OCI-LY1 (cell line): Measurements from ENCODE around the gene RMND5A.
"Not testable (repeated sequence)": the region's sequence is repeated elsewhere in the genome, so short reads cannot be mapped to it uniquely, and the experiment has no call there.

Experiments used
- H2AFZ ChIP-seq: fragments of 200-600 bp; sonication (generic), shearing (Covaris generic); 2 replicates; pipeline ENCODE4 v1.6.0; 2014; ENCODE audit warnings: antibody characterized with exemption, mild to moderate bottlenecking, low read length
- H3F3A ChIP-seq: fragments of 200-600 bp; sonication (generic), shearing (Covaris generic); 2 replicates; pipeline ENCODE4 v1.6.0; 2014; ENCODE audit warnings: mild to moderate bottlenecking, antibody characterized with exemption, low read length, moderate library complexity; ENCODE audit not compliant: insufficient read depth
- H3K27ac ChIP-seq: fragments of 200-600 bp; sonication (generic); 2 replicates; pipeline ENCODE4 v1.5.1; 2014; ENCODE audit warnings: low read length, mixed run types, mild to moderate bottlenecking, low read depth; ENCODE audit not compliant: poor library complexity, severe bottlenecking
- H3K27me3 ChIP-seq: fragments of 200-600 bp; sonication (generic); 2 replicates; pipeline ENCODE4 v1.6.0; 2014; ENCODE audit warnings: antibody characterized with exemption, mild to moderate bottlenecking, low read length, moderate library complexity; ENCODE audit not compliant: insufficient read depth
- H3K36me3 ChIP-seq: fragments of 200-600 bp; sonication (generic); 2 replicates; pipeline ENCODE4 v1.6.1; 2014; ENCODE audit warnings: mild to moderate bottlenecking, antibody characterized with exemption, low read length, moderate library complexity, mixed read lengths; ENCODE audit not compliant: insufficient read depth
- H3K4me1 ChIP-seq: fragments of 200-600 bp; sonication (generic); 2 replicates; pipeline ENCODE4 v1.5.1; 2014; ENCODE audit warnings: mild to moderate bottlenecking, low read length, moderate library complexity; ENCODE audit not compliant: insufficient read depth, severe bottlenecking
- H3K4me2 ChIP-seq: fragments of 200-600 bp; sonication (generic), shearing (Covaris generic); 2 replicates; pipeline ENCODE4 v1.6.1; 2014; ENCODE audit warnings: low read length
- H3K4me3 ChIP-seq: fragments of 200-600 bp; sonication (generic); 2 replicates; pipeline ENCODE4 v1.5.1; 2014; ENCODE audit warnings: low read length, low read depth, mild to moderate bottlenecking, mixed read lengths; ENCODE audit not compliant: poor library complexity, severe bottlenecking
- H3K79me2 ChIP-seq: fragments of 200-600 bp; shearing (Covaris generic); 2 replicates; pipeline ENCODE4 v1.6.1; 2016; ENCODE audit warnings: mixed run types, low read length, mixed read lengths; ENCODE audit not compliant: insufficient read depth
- H3K9ac ChIP-seq: fragments of 200-600 bp; sonication (generic), shearing (Covaris generic); 2 replicates; pipeline ENCODE4 v1.6.1; 2014; ENCODE audit warnings: mild to moderate bottlenecking, low read length, mixed read lengths
- H3K9me2 ChIP-seq: fragments of 200-600 bp; sonication (generic), shearing (Covaris generic); 2 replicates; pipeline ENCODE4 v1.6.1; 2014; ENCODE audit warnings: low read depth, mild to moderate bottlenecking, low read length, mixed read lengths
- H3K9me3 ChIP-seq: fragments of 200-600 bp; shearing (Covaris generic); 2 replicates; pipeline ENCODE4 v1.6.1; 2014; ENCODE audit warnings: low read length, mixed read lengths
- H4K20me1 ChIP-seq: fragments of 200-600 bp; sonication (generic), shearing (Covaris generic); 2 replicates; pipeline ENCODE4 v1.6.0; 2016; ENCODE audit warnings: mild to moderate bottlenecking, low read length; ENCODE audit not compliant: insufficient read depth

The RMND5A gene

GRCh38 chr2:86732837-86733236, 12.7 kb downstream of the RMND5A start:
- not testable (repeated sequence) for H3K9ac ChIP-seq, H3K27me3 ChIP-seq, H3K9me2 ChIP-seq, H3K9me3 ChIP-seq, H3K4me3 ChIP-seq, H3K4me2 ChIP-seq, H3F3A ChIP-seq, H4K20me1 ChIP-seq, H2AFZ ChIP-seq, H3K4me1 ChIP-seq, H3K36me3 ChIP-seq, H3K79me2 ChIP-seq, H3K27ac ChIP-seq

GRCh38 chr2:86733528-86733927, 13.4 kb downstream of the RMND5A start:
- not testable (repeated sequence) for H3F3A ChIP-seq, H3K27ac ChIP-seq, H3K36me3 ChIP-seq, H3K4me1 ChIP-seq, H3K27me3 ChIP-seq, H3K9me3 ChIP-seq, H4K20me1 ChIP-seq, H3K4me3 ChIP-seq, H3K79me2 ChIP-seq, H3K4me2 ChIP-seq, H2AFZ ChIP-seq, H3K9ac ChIP-seq, H3K9me2 ChIP-seq

GRCh38 chr2:86734896-86735295, 14.8 kb downstream of the RMND5A start:
- H3K4me1 ChIP-seq, H3F3A ChIP-seq, H3K27me3 ChIP-seq: not testable (repeated sequence)

GRCh38 chr2:86739485-86739884, 19.4 kb downstream of the RMND5A start:
- H3K9me3 ChIP-seq, H3K9ac ChIP-seq, H2AFZ ChIP-seq, H4K20me1 ChIP-seq, H3K79me2 ChIP-seq, H3K4me1 ChIP-seq, H3K4me3 ChIP-seq, H3K27ac ChIP-seq, H3K4me2 ChIP-seq, H3K27me3 ChIP-seq, H3K9me2 ChIP-seq, H3F3A ChIP-seq: not testable (repeated sequence)
- peaks cover 16% of the 10 kb centered on the region for H3K36me3 ChIP-seq

More at GRCh38 chr2:86734896-86735295, 14.8 kb downstream of the RMND5A start:
- not testable (repeated sequence) for H3K4me3 ChIP-seq, H3K9ac ChIP-seq, H3K9me3 ChIP-seq, H3K79me2 ChIP-seq, H3K4me2 ChIP-seq, H3K27ac ChIP-seq, H3K36me3 ChIP-seq, H4K20me1 ChIP-seq, H2AFZ ChIP-seq, H3K9me2 ChIP-seq

GRCh38 chr2:86739889-86740288, 19.8 kb downstream of the RMND5A start:
- not testable (repeated sequence) for H4K20me1 ChIP-seq, H3K9me3 ChIP-seq
- H3K36me3 ChIP-seq: peaks cover 16% of the 10 kb centered on the region

GRCh38 chr2:86741889-86742498, 21.9 kb downstream of the RMND5A start:
- H3K4me3 ChIP-seq, H3K9me3 ChIP-seq, H2AFZ ChIP-seq, H3K9me2 ChIP-seq, H3K4me2 ChIP-seq, H3K79me2 ChIP-seq, H3K27me3 ChIP-seq, H3F3A ChIP-seq, H3K9ac ChIP-seq, H4K20me1 ChIP-seq, H3K27ac ChIP-seq, H3K4me1 ChIP-seq: not testable (repeated sequence)
- peaks cover 34% of the 10 kb centered on the region for H3K36me3 ChIP-seq

More at GRCh38 chr2:86739889-86740288, 19.8 kb downstream of the RMND5A start:
- not testable (repeated sequence) for H3K4me1 ChIP-seq, H3K4me3 ChIP-seq, H3K9me2 ChIP-seq, H3K27ac ChIP-seq, H3K79me2 ChIP-seq, H3K4me2 ChIP-seq, H3K9ac ChIP-seq, H2AFZ ChIP-seq, H3K27me3 ChIP-seq, H3F3A ChIP-seq
